CD14-positive monocyte (primary cell): ENCODE measurements around the gene S100Z. TPM values are rescaled to one million over a fixed set of nuclear protein-coding genes. Genes with fewer than 3 reads are reported as not detected.

ENCODE experiments used
- DNase-seq, 3 donors: peaks; one replicate each; pipeline ENCODE4 v3.0.0-alpha.2; 2011 to 2022
- H2AFZ ChIP-seq: 2 replicates; pipeline ENCODE4 v1.6.0; 2012; ENCODE audit warnings: mild to moderate bottlenecking, low read depth, low read length, inconsistent platforms; ENCODE audit not compliant: insufficient read depth, poor library complexity, severe bottlenecking
- H3K27ac ChIP-seq, 2 donors: 1 replicate in 1 of 2; 2 replicates in 1 of 2; pipeline ENCODE4 v1.5.1; 2012 to 2013; ENCODE audit warnings: low read length in 2 of 2, control low read depth in 1 of 2, inconsistent platforms in 1 of 2, low read depth in 1 of 2, mild to moderate bottlenecking in 1 of 2
- H3K27me3 ChIP-seq, 2 donors: one replicate each; pipeline versions ENCODE4 v1.6.0 to v1.6.1; 2011 to 2013; ENCODE audit warnings: low read length in 2 of 2; ENCODE audit not compliant: control insufficient read depth in 2 of 2, insufficient read depth in 2 of 2
- H3K36me3 ChIP-seq, 2 donors: replicated peaks in 1 of 2; 1 replicate in 1 of 2; 2 replicates in 1 of 2; pipeline versions ENCODE4 v1.5.1 to v1.6.1; 2012 to 2013; ENCODE audit warnings: low read length in 2 of 2, control low read depth in 1 of 2, inconsistent platforms in 1 of 2, mild to moderate bottlenecking in 1 of 2; ENCODE audit not compliant: insufficient read depth in 2 of 2, control insufficient read depth in 1 of 2
- H3K4me1 ChIP-seq, 2 donors: 1 replicate in 1 of 2; 2 replicates in 1 of 2; pipeline versions ENCODE4 v1.5.1 to v1.6.1; 2012 to 2013; ENCODE audit warnings: low read length in 2 of 2, control low read depth in 1 of 2, inconsistent platforms in 1 of 2, mild to moderate bottlenecking in 1 of 2, moderate library complexity in 1 of 2; ENCODE audit not compliant: insufficient read depth in 2 of 2, control insufficient read depth in 1 of 2
- H3K4me2 ChIP-seq: replicated peaks from 2 replicates; pipeline ENCODE3; 2012; ENCODE audit warnings: low read length, moderate library complexity, mild to moderate bottlenecking; ENCODE audit not compliant: poor library complexity, severe bottlenecking; ENCODE audit errors: extremely low read depth
- H3K4me3 ChIP-seq, 3 experiments: fragments of 200-600 bp in 1 of 3; sonication (generic) in 1 of 3; replicated peaks in 1 of 3; 1 replicate in 2 of 3; 2 replicates in 1 of 3; pipeline ENCODE4 v1.5.1; 2011 to 2013; ENCODE audit warnings: low read length in 3 of 3, mild to moderate bottlenecking in 3 of 3, control low read depth in 2 of 3, low read depth in 2 of 3, inconsistent platforms in 1 of 3, moderate library complexity in 1 of 3
- H3K79me2 ChIP-seq: 2 replicates; pipeline ENCODE4 v1.6.0; 2012; ENCODE audit warnings: mild to moderate bottlenecking, control low read depth, inconsistent platforms, low read length, moderate library complexity; ENCODE audit not compliant: insufficient read depth
- H3K9ac ChIP-seq: 2 replicates; pipeline ENCODE4 v1.6.0; 2017; ENCODE audit warnings: low read length, mild to moderate bottlenecking; ENCODE audit not compliant: insufficient read depth, poor library complexity, severe bottlenecking
- H3K9me3 ChIP-seq, 2 donors: replicated peaks in 1 of 2; 1 replicate in 1 of 2; 2 replicates in 1 of 2; pipeline versions ENCODE4 v1.5.1 to v1.6.1; 2012 to 2013; ENCODE audit warnings: low read length in 2 of 2, control low read depth in 1 of 2; ENCODE audit not compliant: control insufficient read depth in 1 of 2, insufficient read depth in 1 of 2
- H4K20me1 ChIP-seq: 2 replicates; pipeline ENCODE4 v1.6.0; 2012; ENCODE audit warnings: mild to moderate bottlenecking, low read length, control low read depth, moderate library complexity; ENCODE audit not compliant: insufficient read depth
- H3K27ac Mint-ChIP-seq, 7 donors: one replicate each; pipeline ENCODE4 v1.8.0; 2020; ENCODE audit warnings: mild to moderate bottlenecking in 7 of 7, mixed read lengths in 7 of 7, moderate library complexity in 6 of 7, inconsistent platforms in 2 of 7
- H3K27me3 Mint-ChIP-seq, 3 donors: one replicate each; pipeline ENCODE4 v1.8.0; 2021 to 2022; ENCODE audit warnings: low read depth in 3 of 3, mild to moderate bottlenecking in 3 of 3, mixed read lengths in 3 of 3, moderate library complexity in 3 of 3, inconsistent platforms in 1 of 3
- H3K36me3 Mint-ChIP-seq, 2 donors: one replicate each; pipeline ENCODE4 v1.8.0; 2020; ENCODE audit warnings: mixed read lengths in 2 of 2, inconsistent platforms in 1 of 2, mild to moderate bottlenecking in 1 of 2
- H3K4me1 Mint-ChIP-seq: one replicate; pipeline ENCODE4 v1.8.0; 2020; ENCODE audit warnings: mild to moderate bottlenecking, mixed read lengths
- H3K4me3 Mint-ChIP-seq, 2 donors: one replicate each; pipeline ENCODE4 v1.8.0; 2020; ENCODE audit warnings: mild to moderate bottlenecking in 2 of 2, mixed read lengths in 2 of 2, moderate library complexity in 1 of 2
- H3K9me3 Mint-ChIP-seq, 7 donors: one replicate each; pipeline ENCODE4 v1.8.0; 2020 to 2022; ENCODE audit warnings: mixed read lengths in 7 of 7, mild to moderate bottlenecking in 6 of 7, moderate library complexity in 6 of 7, inconsistent platforms in 2 of 7
- CTCF ChIP-seq: fragments of 200-600 bp; IDR thresholded peaks from one replicate; pipeline ENCODE4 v1.8.0; 2022; ENCODE audit warnings: antibody characterized with exemption, mild to moderate bottlenecking
- WGBS: methylation state at CpG from one replicate; pipeline ENCODE4 v1.1.5; 2013; ENCODE audit warnings: missing lambda C conversion rate; ENCODE audit not compliant: insufficient coverage; 5-methylcytosine and 5-hydroxymethylcytosine counted together
- intact Hi-C, 2 donors: fragments of 100-400 bp; cut with micrococcal nuclease; formaldehyde crosslinking; loops; one replicate each; pipeline versions ENCODE4 v1.15.0 to v1.15.1; 2023
- polyA plus RNA-seq, 3 donors: library from polyadenylated mRNA; depleted of rRNA in 1 of 3; unstranded in 2 of 3; stranded (reverse) in 1 of 3; fragments of 300-500 nt in 2 of 3; fragments of >200 nt in 1 of 3; fragmentation: Illumina TruSeq in 2 of 3; gene quantifications; 1 replicate in 2 of 3; 2 replicates in 1 of 3; pipeline ENCODE4 v1.2.3, GENCODE V29; 2012 to 2021
- small RNA-seq: library from RNA; depleted of rRNA; stranded (forward); fragments of <200 nt; gene quantifications from one replicate; pipeline ENCODE3, GENCODE V24; 2012; ENCODE audit warnings: low read depth; ENCODE audit not compliant: insufficient read length

Gene S100Z
- polyA plus RNA-seq, 3 donors: 13.4 to 39.3 (median 21.2) TPM

- intact Hi-C loops: no loop called here
- H3K4me2 ChIP-seq: no peak overlapping the region
- no peak for DNase-seq
- no peaks in the 10 kb centered on the region for H3K9me3 ChIP-seq
- no peaks in the 10 kb centered on the region for H3K36me3 ChIP-seq
- Mint-ChIP-seq H3K4me1 (peaks cover 17% of the 10 kb centered on the region), H3K27me3 (peaks cover 0 to 4% (median 3%) of the 10 kb centered on the region in 3 donors), H3K4me3 (no peak overlapping the region), H3K27ac (no peak overlapping the region), H3K36me3 (peaks cover 0 to 3% of the 10 kb centered on the region in 2 donors), H3K9me3 (no peaks in the 10 kb centered on the region)
- no peak overlapping the region for H3K4me3 ChIP-seq
- 75% methylated on average over 1 of the region's 2 CpGs for WGBS
- no peaks in the 10 kb centered on the region for H4K20me1 ChIP-seq
- H3K9ac ChIP-seq: no peak overlapping the region
- no peaks in the 10 kb centered on the region for H3K79me2 ChIP-seq
- H3K27ac ChIP-seq: no peak overlapping the region
- TF ChIP-seq CTCF: no peak
- peaks cover 13 to 14% of the 10 kb centered on the region in 2 donors for H3K4me1 ChIP-seq
- H3K27me3 ChIP-seq: no peaks in the 10 kb centered on the region
- H2AFZ ChIP-seq: no peak overlapping the region
Measured at GRCh38 chr5:76964060-76964459, 114.2 kb downstream of the S100Z start.

Small RNAs within 50 kb of the gene (small RNA-seq; reads per million reads assigned to genes)
- gene RN7SL208P (not detected), gene RNU6ATAC36P (not detected)

Other genes starting within 250 kb of the S100Z start
- under 1 TPM in 1 of 3 donors, not detected in 2; 0.14 TPM for gene F2RL2, start 226.6 kb upstream of the S100Z start, polyA plus RNA-seq
- gene F2R, start 133.9 kb upstream of the S100Z start, polyA plus RNA-seq: under 1 TPM; 0.09 to 0.33 (median 0.22) TPM
- gene F2RL1, start 31.0 kb upstream of the S100Z start, polyA plus RNA-seq: 10 to 100 TPM in 2 of 3 donors, 1 to 10 TPM in 1; 2.5 to 23.9 (median 11.4) TPM
- gene CRHBP, start 103.0 kb downstream of the S100Z start, polyA plus RNA-seq: 1 to 10 TPM in 1 of 3 donors, not detected in 2; 2.2 TPM
- 10 to 100 TPM in 2 of 3 donors, 1 to 10 TPM in 1; 8.0 to 21.9 (median 13.0) TPM for gene AGGF1, start 180.4 kb downstream of the S100Z start, polyA plus RNA-seq
- gene ZBED3, start 237.3 kb downstream of the S100Z start, polyA plus RNA-seq: 1 to 10 TPM; 1.2 to 2.9 (median 1.5) TPM